Tibial artery (tissue), 4 donors: Measurements from ENCODE around the gene BRSK2.
"Not testable (repeated sequence)": the region's sequence is repeated elsewhere in the genome, so short reads cannot be mapped to it uniquely, and the experiment has no call there.

Experiments
- DNase-seq, 2 donors: peaks; one replicate each; pipeline ENCODE4 v3.0.0-alpha.2; 2019
- H3K27ac ChIP-seq, 2 donors: fragments of 200-600 bp; sonication (generic) in 1 of 2; 1 replicate in 1 of 2; 2 replicates in 1 of 2; pipeline ENCODE4 v1.5.1; 2018 to 2019; ENCODE audit warnings: mild to moderate bottlenecking in 1 of 2
- H3K27me3 ChIP-seq, 2 donors: fragments of 200-600 bp; sonication (generic) in 1 of 2; one replicate each; pipeline versions ENCODE4 v1.5.1 to v1.6.0; 2016 to 2019
- H3K36me3 ChIP-seq, 3 donors: fragments of 200-600 bp; sonication (generic) in 2 of 3; one replicate each; pipeline ENCODE4 v1.5.1; 2016 to 2019; ENCODE audit warnings: mild to moderate bottlenecking in 2 of 3
- H3K4me1 ChIP-seq, 4 donors: fragments of 200-600 bp; sonication (generic) in 2 of 4; 1 replicate in 3 of 4; 2 replicates in 1 of 4; pipeline ENCODE4 v1.5.1; 2016 to 2019
- H3K4me3 ChIP-seq, 2 donors: fragments of 200-600 bp; sonication (generic) in 1 of 2; 1 replicate in 1 of 2; 2 replicates in 1 of 2; pipeline ENCODE4 v1.5.1; 2018 to 2019; ENCODE audit warnings: mild to moderate bottlenecking in 2 of 2
- H3K9me3 ChIP-seq, 3 donors: fragments of 200-600 bp; sonication (generic) in 1 of 3; one replicate each; pipeline ENCODE4 v1.5.1; 2016 to 2019
- CTCF ChIP-seq, 2 experiments: fragments of 200-600 bp in 1 of 2; fragments of 450-650 bp in 1 of 2; IDR thresholded peaks; one replicate each; pipeline ENCODE4 v1.5.1; 2017 to 2019; ENCODE audit warnings: antibody characterized with exemption in 2 of 2, mild to moderate bottlenecking in 1 of 2, moderate library complexity in 1 of 2
- intact Hi-C: fragments of 100-400 bp; cut with DNase I; formaldehyde crosslinking; loops from one replicate; pipeline ENCODE4 v1.15.0; 2023; ENCODE audit warnings: low total_unique reads

BRSK2 gene

GRCh38 chr11:1353383-1354124, 36.2 kb upstream of the BRSK2 start:
- Histone ChIP-seq H3K4me1 (no peaks in the 10 kb centered on the region), H3K27me3 (peaks cover 0 to 44% of the 10 kb centered on the region in 2 donors), H3K9me3 (no peaks in the 10 kb centered on the region), H3K36me3 (no peaks in the 10 kb centered on the region), H3K27ac (no peak overlapping the region), H3K4me3 (no peak overlapping the region)
- intact Hi-C loops, result no loop called here
- no peak for TF ChIP-seq CTCF (IDR thresholded peaks at IDR 0.05)
- DNase-seq, result peak in 1 of 2 donors; percentile 55

GRCh38 chr11:1354125-1354938, 35.4 kb upstream of the BRSK2 start:
- Histone ChIP-seq H3K27ac (no peak overlapping the region), H3K9me3 (no peaks in the 10 kb centered on the region), H3K36me3 (no peaks in the 10 kb centered on the region), H3K27me3 (peaks cover 0 to 41% of the 10 kb centered on the region in 2 donors), H3K4me3 (no peak overlapping the region), H3K4me1 (no peaks in the 10 kb centered on the region)
- intact Hi-C loops, result no loop called here
- no peak for TF ChIP-seq CTCF (IDR thresholded peaks at IDR 0.05)
- DNase-seq, result peak in 1 of 2 donors; percentile 51

- Histone ChIP-seq H3K27ac (no peak overlapping the region), H3K4me3 (no peak overlapping the region), H3K9me3 (no peaks in the 10 kb centered on the region), H3K27me3 (peaks cover 0 to 39% of the 10 kb centered on the region in 2 donors), H3K36me3 (no peaks in the 10 kb centered on the region), H3K4me1 (no peaks in the 10 kb centered on the region)
- DNase-seq, result no peak
- no peak for TF ChIP-seq CTCF (IDR thresholded peaks at IDR 0.05)
- intact Hi-C loops, result no loop called here
Observed at GRCh38 chr11:1356007-1356435, 33.7 kb upstream of the BRSK2 start.

- Histone ChIP-seq H3K27me3 (peaks cover 0 to 39% of the 10 kb centered on the region in 2 donors), H3K4me1 (no peaks in the 10 kb centered on the region), H3K9me3 (no peaks in the 10 kb centered on the region), H3K27ac (no peak overlapping the region), H3K36me3 (no peaks in the 10 kb centered on the region), H3K4me3 (no peak overlapping the region)
- intact Hi-C loops, result no loop called here
- TF ChIP-seq CTCF (IDR thresholded peaks at IDR 0.05), result no peak
- no peak for DNase-seq
Observed at GRCh38 chr11:1356478-1356960, 33.2 kb upstream of the BRSK2 start.

GRCh38 chr11:1358286-1358685, 31.4 kb upstream of the BRSK2 start:
- no peak for TF ChIP-seq CTCF (IDR thresholded peaks at IDR 0.05)
- no peak for DNase-seq
- peaks cover 0 to 34% of the 10 kb centered on the region in 2 donors for H3K27me3 ChIP-seq
- intact Hi-C loops, result no loop called here
- H3K4me1 ChIP-seq, result no peaks in the 10 kb centered on the region
- no peak overlapping the region for H3K4me3 ChIP-seq
- H3K27ac ChIP-seq, result no peak overlapping the region
- no peaks in the 10 kb centered on the region for H3K36me3 ChIP-seq
- peaks cover 0 to 2% (median 0%) of the 10 kb centered on the region in 3 donors for H3K9me3 ChIP-seq

- H3K9me3 ChIP-seq, H3K27ac ChIP-seq, DNase-seq, H3K4me3 ChIP-seq, H3K36me3 ChIP-seq, intact Hi-C loops, H3K4me1 ChIP-seq: not testable (repeated sequence)
- peaks cover 0 to 28% of the 10 kb centered on the region in 2 donors for H3K27me3 ChIP-seq
Observed at GRCh38 chr11:1358931-1359330, 30.8 kb upstream of the BRSK2 start.
